NOMO-1 treated with dmso at 0.1 percent for 144 hours (cell line): Measurements from ENCODE around the gene DELE1.
"Not testable (repeated sequence)": the region's sequence is repeated elsewhere in the genome, so short reads cannot be mapped to it uniquely, and the experiment has no call there.

Experiments used
- DNase-seq: peaks from one replicate; lab custom pipeline; 2025; ENCODE audit not compliant: unreplicated experiment; lab: John Stamatoyannopoulos, UW

Gene DELE1

GRCh38 chr5:141922827-141923447 is 734 bp upstream of the DELE1 start:
- DNase-seq: not testable (repeated sequence)

- no peak for DNase-seq
Observed at GRCh38 chr5:141926434-141926833, 2.8 kb downstream of the DELE1 start.

GRCh38 chr5:141928051-141928450 is 4.4 kb downstream of the DELE1 start:
- no peak for DNase-seq

GRCh38 chr5:141929398-141930058 is 5.9 kb downstream of the DELE1 start:
- no peak for DNase-seq

- no peak for DNase-seq
Observed at GRCh38 chr5:141931694-141932093, 8.0 kb downstream of the DELE1 start.

- DNase-seq: no peak
Observed at GRCh38 chr5:141933151-141933550, 9.5 kb downstream of the DELE1 start.

- DNase-seq: no peak
Observed at GRCh38 chr5:141934099-141934844, 10.6 kb downstream of the DELE1 start.

GRCh38 chr5:141935538-141935937 is 11.9 kb downstream of the DELE1 start:
- no peak for DNase-seq

- DNase-seq: no peak
Observed at GRCh38 chr5:141940695-141941271, 17.1 kb downstream of the DELE1 start.

GRCh38 chr5:141941307-141941706 is 17.6 kb downstream of the DELE1 start:
- no peak for DNase-seq

GRCh38 chr5:141941779-141942178 is 18.1 kb downstream of the DELE1 start:
- DNase-seq: no peak

GRCh38 chr5:141942185-141942857 is 18.6 kb downstream of the DELE1 start:
- no peak for DNase-seq

- no peak for DNase-seq
Observed at GRCh38 chr5:141944076-141944475, 20.4 kb downstream of the DELE1 start.

- DNase-seq: no peak
Observed at GRCh38 chr5:141945511-141946051, 21.9 kb downstream of the DELE1 start.

- DNase-seq: no peak
Observed at GRCh38 chr5:141947316-141947715, 23.6 kb downstream of the DELE1 start.

GRCh38 chr5:141948812-141949211 is 25.1 kb downstream of the DELE1 start:
- DNase-seq: no peak

- DNase-seq: no peak
Observed at GRCh38 chr5:141949511-141949910, 25.8 kb downstream of the DELE1 start.

GRCh38 chr5:141950207-141951005 is 26.7 kb downstream of the DELE1 start:
- DNase-seq: no peak

- DNase-seq: no peak
Observed at GRCh38 chr5:141951332-141951781, 27.7 kb downstream of the DELE1 start.

- DNase-seq: no peak
Observed at GRCh38 chr5:141952020-141952419, 28.3 kb downstream of the DELE1 start.
